DOHH2 (cell line): Measurements from ENCODE around the gene FLNB.
"Not testable (repeated sequence)": the region's sequence is repeated elsewhere in the genome, so short reads cannot be mapped to it uniquely, and the experiment has no call there.

ENCODE experiments used
- H3F3A ChIP-seq: fragments of 200-600 bp; sonication (generic), shearing (Covaris generic); 2 replicates; pipeline ENCODE4 v1.6.0; 2016; ENCODE audit warnings: antibody characterized with exemption, mild to moderate bottlenecking; ENCODE audit not compliant: control insufficient read depth, insufficient read depth
- H3K27ac ChIP-seq: fragments of 200-600 bp; sonication (generic); 2 replicates; pipeline ENCODE4 v1.5.1; 2014; ENCODE audit warnings: low read depth, mild to moderate bottlenecking, low read length, moderate library complexity
- H3K27me3 ChIP-seq: fragments of 200-600 bp; sonication (generic); 2 replicates; pipeline ENCODE4 v1.6.1; 2014; ENCODE audit warnings: mild to moderate bottlenecking, low read length, mixed read lengths; ENCODE audit not compliant: control insufficient read depth
- H3K36me3 ChIP-seq: fragments of 200-600 bp; sonication (generic); 2 replicates; pipeline ENCODE4 v1.6.1; 2014; ENCODE audit warnings: mild to moderate bottlenecking, low read length, moderate library complexity, mixed read lengths; ENCODE audit not compliant: control insufficient read depth
- H3K4me1 ChIP-seq: fragments of 200-600 bp; sonication (generic); 2 replicates; pipeline ENCODE4 v1.6.1; 2014; ENCODE audit warnings: mild to moderate bottlenecking, low read length, mixed read lengths; ENCODE audit not compliant: control insufficient read depth
- H3K4me2 ChIP-seq: fragments of 200-600 bp; sonication (generic); 2 replicates; pipeline ENCODE4 v1.6.0; 2014; ENCODE audit warnings: mild to moderate bottlenecking, low read length, moderate library complexity
- H3K4me3 ChIP-seq: fragments of 200-600 bp; sonication (generic); 2 replicates; pipeline ENCODE4 v1.5.1; 2014; ENCODE audit warnings: mild to moderate bottlenecking, low read length, mixed read lengths
- H3K79me2 ChIP-seq: fragments of 200-600 bp; sonication (generic); 2 replicates; pipeline ENCODE4 v1.6.1; 2014; ENCODE audit warnings: mild to moderate bottlenecking, low read length, mixed read lengths; ENCODE audit not compliant: control insufficient read depth
- H3K9me2 ChIP-seq: fragments of 200-600 bp; sonication (generic); replicated peaks from 2 replicates; pipeline ENCODE4 v1.6.1; 2014; ENCODE audit warnings: mild to moderate bottlenecking, low read length, mixed read lengths; ENCODE audit not compliant: control insufficient read depth
- H3K9me3 ChIP-seq: fragments of 200-600 bp; sonication (generic); 2 replicates; pipeline ENCODE4 v1.6.1; 2014; ENCODE audit warnings: antibody characterized with exemption, low read length, mixed read lengths; ENCODE audit not compliant: control insufficient read depth, insufficient read depth
- H4K20me1 ChIP-seq: fragments of 200-600 bp; sonication (generic); 2 replicates; pipeline ENCODE4 v1.6.0; 2014; ENCODE audit warnings: low read depth, mild to moderate bottlenecking, antibody characterized with exemption, low read length, moderate library complexity; ENCODE audit not compliant: control insufficient read depth, insufficient read depth
- EZH2phosphoT487 ChIP-seq: fragments of 200-600 bp; sonication (generic); IDR thresholded peaks from 2 replicates; pipeline ENCODE4 v1.6.1; 2017; ENCODE audit warnings: borderline replicate concordance, mild to moderate bottlenecking, antibody characterized with exemption, low read length, moderate library complexity, mixed read lengths
- TF ChIP-seq, protein P1 (sequence below): fragments of 200-600 bp; sonication (generic); IDR thresholded peaks from one replicate; pipeline ENCODE4 v1.5.1; 2014; ENCODE audit warnings: antibody characterized with exemption, mild to moderate bottlenecking, low read depth, low read length; ENCODE audit not compliant: poor library complexity, severe bottlenecking

Gene FLNB

DNA sequence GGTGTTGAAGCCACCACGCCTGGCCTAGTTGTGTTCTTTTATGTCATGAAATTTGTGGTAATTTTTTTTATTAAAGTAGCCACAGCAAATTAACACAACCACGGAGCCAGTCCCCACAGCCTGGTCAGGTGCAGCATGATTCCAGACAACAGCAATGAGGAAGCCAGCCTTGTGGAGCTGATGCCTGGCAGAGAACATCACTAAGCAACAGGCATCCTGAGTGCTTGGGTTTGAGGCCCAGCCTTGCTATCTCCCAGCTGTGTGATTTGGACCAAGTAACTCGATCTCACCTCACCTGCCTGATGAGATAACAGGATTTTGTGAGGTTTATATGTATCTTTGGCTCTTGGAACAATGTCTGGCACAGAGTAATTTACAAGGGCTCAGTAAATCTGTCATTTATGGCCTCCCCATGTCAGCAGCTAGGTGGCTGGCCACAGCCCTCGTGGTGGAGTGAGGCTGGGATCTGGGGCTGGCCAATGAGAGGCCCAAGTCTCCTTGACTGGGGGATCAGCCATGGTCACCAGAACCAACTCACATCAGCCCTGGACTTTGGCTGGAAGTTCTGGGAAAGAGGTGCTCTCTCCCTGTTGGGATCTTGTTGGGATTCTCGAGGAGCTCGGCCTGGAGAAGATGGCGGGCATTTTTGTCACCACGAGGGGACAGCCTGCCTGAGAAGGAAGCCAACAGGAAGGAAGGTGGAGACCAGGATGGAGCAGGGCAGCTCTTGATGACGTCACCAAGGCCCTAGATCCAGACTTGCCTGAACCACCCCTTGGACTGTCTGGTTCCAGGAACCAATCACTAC lies 22.8 kb upstream of the FLNB start:
- no peak overlapping the region for H3K27ac ChIP-seq
- no peaks in the 10 kb centered on the region for H3K27me3 ChIP-seq
- no peaks in the 10 kb centered on the region for H3K79me2 ChIP-seq
- no peak overlapping the region for H3K4me2 ChIP-seq
- no peaks in the 10 kb centered on the region for H3K9me3 ChIP-seq
- no peaks in the 10 kb centered on the region for H3K36me3 ChIP-seq
- TF ChIP-seq, protein P1, sequence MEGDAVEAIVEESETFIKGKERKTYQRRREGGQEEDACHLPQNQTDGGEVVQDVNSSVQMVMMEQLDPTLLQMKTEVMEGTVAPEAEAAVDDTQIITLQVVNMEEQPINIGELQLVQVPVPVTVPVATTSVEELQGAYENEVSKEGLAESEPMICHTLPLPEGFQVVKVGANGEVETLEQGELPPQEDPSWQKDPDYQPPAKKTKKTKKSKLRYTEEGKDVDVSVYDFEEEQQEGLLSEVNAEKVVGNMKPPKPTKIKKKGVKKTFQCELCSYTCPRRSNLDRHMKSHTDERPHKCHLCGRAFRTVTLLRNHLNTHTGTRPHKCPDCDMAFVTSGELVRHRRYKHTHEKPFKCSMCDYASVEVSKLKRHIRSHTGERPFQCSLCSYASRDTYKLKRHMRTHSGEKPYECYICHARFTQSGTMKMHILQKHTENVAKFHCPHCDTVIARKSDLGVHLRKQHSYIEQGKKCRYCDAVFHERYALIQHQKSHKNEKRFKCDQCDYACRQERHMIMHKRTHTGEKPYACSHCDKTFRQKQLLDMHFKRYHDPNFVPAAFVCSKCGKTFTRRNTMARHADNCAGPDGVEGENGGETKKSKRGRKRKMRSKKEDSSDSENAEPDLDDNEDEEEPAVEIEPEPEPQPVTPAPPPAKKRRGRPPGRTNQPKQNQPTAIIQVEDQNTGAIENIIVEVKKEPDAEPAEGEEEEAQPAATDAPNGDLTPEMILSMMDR, result no peak
- no peak for TF ChIP-seq EZH2phosphoT487
- peaks cover 4% of the 10 kb centered on the region; the same call in 1 of the 2 replicates for H3F3A ChIP-seq
- H3K4me3 ChIP-seq, result no peak overlapping the region
- no peaks in the 10 kb centered on the region for H4K20me1 ChIP-seq
- H3K9me2 ChIP-seq, result no peaks in the 10 kb centered on the region
- H3K4me1 ChIP-seq, result peaks cover 34% of the 10 kb centered on the region

DNA sequence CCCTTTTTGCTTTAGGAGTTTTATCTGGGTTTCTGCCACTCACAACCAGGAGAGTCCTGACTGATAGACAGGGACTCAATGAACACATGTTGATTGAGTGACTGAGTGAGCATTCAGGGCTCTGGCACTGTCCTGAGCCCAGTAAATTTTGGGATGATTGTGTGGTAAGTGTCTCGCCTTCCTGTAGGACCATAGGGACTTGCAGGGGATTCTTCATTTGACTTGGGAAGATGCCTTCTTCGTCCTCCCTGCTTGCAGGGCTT lies 22.3 kb upstream of the FLNB start:
- no peaks in the 10 kb centered on the region for H3K27me3 ChIP-seq
- no peak overlapping the region for H3K27ac ChIP-seq

DNA sequence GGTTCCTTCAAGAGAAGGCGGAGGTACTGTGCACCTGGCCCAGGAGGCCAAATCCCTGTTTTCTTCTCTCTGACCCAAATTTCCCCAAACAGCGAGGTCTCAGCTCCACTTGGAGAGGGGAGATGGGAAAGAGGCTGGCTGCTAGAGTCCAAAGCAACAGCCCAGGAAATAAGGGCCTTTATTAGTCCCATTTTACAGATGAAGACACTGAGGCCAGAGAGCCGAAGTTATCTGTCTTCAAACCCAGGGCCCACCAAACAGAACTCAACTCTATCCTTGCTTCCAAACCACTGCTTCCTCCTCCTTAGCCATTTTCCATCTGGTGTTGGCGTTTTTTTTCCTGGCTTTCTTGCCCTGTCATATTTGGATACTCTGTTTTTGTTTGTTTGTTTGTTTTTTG lies 22.0 kb upstream of the FLNB start:
- no peak overlapping the region for H3K27ac ChIP-seq
- H3K4me1 ChIP-seq, result peaks cover 31% of the 10 kb centered on the region
- TF ChIP-seq, protein P1, result no peak
- TF ChIP-seq EZH2phosphoT487, result no peak
- H3K36me3 ChIP-seq, result no peaks in the 10 kb centered on the region
- no peak overlapping the region for H3K4me3 ChIP-seq
- no peaks in the 10 kb centered on the region for H3K9me3 ChIP-seq
- H4K20me1 ChIP-seq, result no peaks in the 10 kb centered on the region
- no peaks in the 10 kb centered on the region for H3K27me3 ChIP-seq
- H3K79me2 ChIP-seq, result no peaks in the 10 kb centered on the region
- H3K4me2 ChIP-seq, result no peak overlapping the region
- peaks cover 4% of the 10 kb centered on the region; the same call in 1 of the 2 replicates for H3F3A ChIP-seq
- no peaks in the 10 kb centered on the region for H3K9me2 ChIP-seq

More for the DNA sequence above, 22.3 kb upstream of the FLNB start:
- H3K4me3 ChIP-seq, result no peak overlapping the region
- no peaks in the 10 kb centered on the region for H3K36me3 ChIP-seq
- peaks cover 4% of the 10 kb centered on the region; the same call in 1 of the 2 replicates for H3F3A ChIP-seq
- no peaks in the 10 kb centered on the region for H3K79me2 ChIP-seq
- no peaks in the 10 kb centered on the region for H3K9me3 ChIP-seq
- H3K4me1 ChIP-seq, result peaks cover 31% of the 10 kb centered on the region
- H3K9me2 ChIP-seq, result no peaks in the 10 kb centered on the region
- H4K20me1 ChIP-seq, result no peaks in the 10 kb centered on the region
- no peak overlapping the region for H3K4me2 ChIP-seq
- TF ChIP-seq EZH2phosphoT487, result no peak
- TF ChIP-seq, protein P1, result no peak

DNA sequence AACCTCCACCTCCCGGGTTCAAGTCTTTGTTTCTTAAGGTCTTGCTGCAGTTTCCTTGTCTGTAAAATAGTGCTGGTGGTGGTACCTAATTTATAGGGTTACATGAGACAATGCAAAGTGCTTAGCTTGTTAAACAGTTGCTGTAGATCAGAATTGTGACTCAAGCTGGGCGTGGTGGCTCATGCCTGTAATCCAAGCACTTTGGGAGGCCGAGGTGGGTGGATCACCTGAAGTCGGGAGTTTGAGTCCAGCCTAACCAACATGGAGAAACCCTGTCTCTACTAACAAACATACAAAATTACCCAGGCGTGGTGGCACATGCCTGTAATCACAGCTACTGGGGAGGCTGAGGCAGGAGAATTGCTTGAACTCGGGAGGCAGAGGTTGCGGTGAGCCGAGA lies 19.0 kb upstream of the FLNB start:
- H3K4me2 ChIP-seq, H4K20me1 ChIP-seq, H3K9me2 ChIP-seq, H3K36me3 ChIP-seq, H3K27me3 ChIP-seq, H3K79me2 ChIP-seq, H3K9me3 ChIP-seq, H3K27ac ChIP-seq, H3F3A ChIP-seq, H3K4me3 ChIP-seq: not testable (repeated sequence)
- peaks cover 10% of the 10 kb centered on the region for H3K4me1 ChIP-seq
